A673 (cell line): ENCODE results near the gene PRKCA. TPM values are rescaled to one million over a fixed set of nuclear protein-coding genes. Genes with fewer than 3 reads are reported as not detected.

Experiments
- BruUV-seq: library from RNA; stranded (reverse); fragments of 400-500 nt; replicated peaks from 2 replicates; lab custom pipeline; 2021; lab: Mats Ljungman, UMichigan
- CTCF ChIA-PET: fragments of 300-600 bp; sonication (Branson Sonifier 250); formaldehyde crosslinking; loops from one replicate; lab custom pipeline; 2022; ENCODE audit warnings: antibody characterized with exemption; lab: Charles Lee
- POLR2A ChIA-PET: fragments of 300-600 bp; sonication (Branson Sonifier 250); formaldehyde crosslinking; loops from one replicate; lab custom pipeline; 2022; ENCODE audit warnings: antibody characterized with exemption; ENCODE audit not compliant: low non-redundant PET; lab: Charles Lee
- DNase-seq: peaks from one replicate; pipeline ENCODE4 v3.0.0-alpha.2; 2015; ENCODE audit warnings: low spot score
- H3K27ac ChIP-seq: fragments of 200-600 bp; sonication (generic); 2 replicates; pipeline ENCODE4 v1.5.1; 2016; ENCODE audit warnings: mixed run types, low read depth, mild to moderate bottlenecking, mixed read lengths, antibody characterized with exemption, low read length; ENCODE audit not compliant: poor library complexity, severe bottlenecking
- H3K27me3 ChIP-seq: fragments of 200-600 bp; sonication (generic); replicated peaks from 2 replicates; pipeline ENCODE4 v1.6.1; 2017; ENCODE audit warnings: mixed run types, low read depth, mild to moderate bottlenecking, mixed read lengths, antibody characterized with exemption, low read length; ENCODE audit not compliant: insufficient read depth, poor library complexity
- H3K36me3 ChIP-seq: fragments of 200-600 bp; sonication (generic); 2 replicates; pipeline ENCODE4 v1.6.1; 2016; ENCODE audit warnings: mixed run types, mild to moderate bottlenecking, mixed read lengths, antibody characterized with exemption, low read length; ENCODE audit not compliant: insufficient read depth, poor library complexity, severe bottlenecking
- H3K4me1 ChIP-seq: fragments of 200-600 bp; sonication (generic); 2 replicates; pipeline ENCODE4 v1.6.1; 2017; ENCODE audit warnings: mixed run types, mild to moderate bottlenecking, mixed read lengths, antibody characterized with exemption, low read length; ENCODE audit not compliant: insufficient read depth, poor library complexity, severe bottlenecking
- H3K4me3 ChIP-seq: fragments of 200-600 bp; sonication (generic); 2 replicates; pipeline ENCODE4 v1.5.1; 2016; ENCODE audit warnings: low read depth, mixed run types, mild to moderate bottlenecking, mixed read lengths, low read length; ENCODE audit not compliant: poor library complexity, severe bottlenecking
- H3K9me3 ChIP-seq: fragments of 200-600 bp; sonication (generic); 2 replicates; pipeline ENCODE4 v1.6.1; 2016; ENCODE audit warnings: mixed run types, low read depth, mild to moderate bottlenecking, mixed read lengths, antibody characterized with exemption, low read length; ENCODE audit not compliant: poor library complexity, severe bottlenecking
- EZH2 ChIP-seq: fragments of 200-600 bp; sonication (generic); IDR thresholded peaks from 2 replicates; pipeline ENCODE4 v1.6.1; 2017; ENCODE audit warnings: borderline replicate concordance, low read depth, mild to moderate bottlenecking, mixed read lengths, antibody characterized with exemption, low read length; ENCODE audit not compliant: poor library complexity, severe bottlenecking
- intact Hi-C: fragments of 100-400 bp; cut with micrococcal nuclease; formaldehyde crosslinking; loops from one replicate; pipeline ENCODE4 v1.10.0; 2022; ENCODE audit not compliant: unreplicated experiment
- total RNA-seq: library from RNA; stranded (reverse); gene quantifications from 2 replicates; pipeline ENCODE4 v1.2.3, GENCODE V29; 2021
- TF ChIP-seq, protein P1 (sequence below): fragments of 300-800, 200-600 bp; sonication (generic); conservative IDR thresholded peaks from 2 replicates; pipeline ENCODE4 v1.5.1; 2017; ENCODE audit warnings: low read depth, mild to moderate bottlenecking, antibody characterized with exemption, low read length, moderate library complexity, mixed read lengths

The PRKCA gene
- total RNA-seq, 1 experiment from 2014 or later, result 16.3 TPM

DNA sequence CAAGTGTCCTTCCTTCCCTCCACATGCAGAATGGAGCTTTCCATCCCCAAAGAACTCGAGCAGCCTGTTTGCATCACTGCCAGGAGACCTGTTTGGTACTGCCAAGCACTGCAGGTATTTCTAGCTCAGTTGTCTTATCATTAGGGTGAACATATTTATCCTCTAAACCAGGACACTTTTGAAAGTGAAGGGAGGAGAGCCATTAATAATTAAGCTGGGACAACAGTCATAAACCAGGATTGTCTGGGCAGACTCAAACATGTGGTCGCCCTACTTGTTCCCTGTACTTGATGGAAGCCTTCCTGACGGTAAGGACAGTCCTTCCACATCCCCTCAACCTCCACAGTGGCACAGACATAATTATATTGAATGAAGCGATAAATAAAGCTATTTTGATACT lies 67.4 kb downstream of the PRKCA start:
- no peak for DNase-seq
- intact Hi-C loops, result no loop called here
- Histone ChIP-seq H3K36me3 (no peaks in the 10 kb centered on the region), H3K4me1 (peaks cover 18% of the 10 kb centered on the region), H3K4me3 (no peak overlapping the region), H3K27ac (no peak overlapping the region), H3K9me3 (no peaks in the 10 kb centered on the region), H3K27me3 (no peaks in the 10 kb centered on the region)
- BruUV-seq, result no TSS peak
- POLR2A ChIA-PET, result no interaction called here
- CTCF ChIA-PET, result no interaction called here
- no peak for TF ChIP-seq EZH2
- TF ChIP-seq, protein P1, sequence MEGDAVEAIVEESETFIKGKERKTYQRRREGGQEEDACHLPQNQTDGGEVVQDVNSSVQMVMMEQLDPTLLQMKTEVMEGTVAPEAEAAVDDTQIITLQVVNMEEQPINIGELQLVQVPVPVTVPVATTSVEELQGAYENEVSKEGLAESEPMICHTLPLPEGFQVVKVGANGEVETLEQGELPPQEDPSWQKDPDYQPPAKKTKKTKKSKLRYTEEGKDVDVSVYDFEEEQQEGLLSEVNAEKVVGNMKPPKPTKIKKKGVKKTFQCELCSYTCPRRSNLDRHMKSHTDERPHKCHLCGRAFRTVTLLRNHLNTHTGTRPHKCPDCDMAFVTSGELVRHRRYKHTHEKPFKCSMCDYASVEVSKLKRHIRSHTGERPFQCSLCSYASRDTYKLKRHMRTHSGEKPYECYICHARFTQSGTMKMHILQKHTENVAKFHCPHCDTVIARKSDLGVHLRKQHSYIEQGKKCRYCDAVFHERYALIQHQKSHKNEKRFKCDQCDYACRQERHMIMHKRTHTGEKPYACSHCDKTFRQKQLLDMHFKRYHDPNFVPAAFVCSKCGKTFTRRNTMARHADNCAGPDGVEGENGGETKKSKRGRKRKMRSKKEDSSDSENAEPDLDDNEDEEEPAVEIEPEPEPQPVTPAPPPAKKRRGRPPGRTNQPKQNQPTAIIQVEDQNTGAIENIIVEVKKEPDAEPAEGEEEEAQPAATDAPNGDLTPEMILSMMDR, result no peak

- no peak overlapping the region for H3K27ac ChIP-seq
- BruUV-seq, result no TSS peak
- DNase-seq, result no peak
- TF ChIP-seq EZH2, result no peak
- TF ChIP-seq, protein P1, result no peak
- POLR2A ChIA-PET, result no interaction called here
- H3K4me1 ChIP-seq, result peaks cover 9% of the 10 kb centered on the region
- no peaks in the 10 kb centered on the region for H3K27me3 ChIP-seq
- intact Hi-C loops, result no loop called here
- no peaks in the 10 kb centered on the region for H3K36me3 ChIP-seq
- H3K9me3 ChIP-seq, result no peaks in the 10 kb centered on the region
- CTCF ChIA-PET, result no interaction called here
- H3K4me3 ChIP-seq, result no peak overlapping the region
Measured at GRCh38 chr17:66371561-66371960, 69.1 kb downstream of the PRKCA start.

- Histone ChIP-seq H3K36me3 (no peaks in the 10 kb centered on the region), H3K9me3 (no peaks in the 10 kb centered on the region), H3K27ac (no peak overlapping the region), H3K27me3 (no peaks in the 10 kb centered on the region), H3K4me3 (no peak overlapping the region), H3K4me1 (peaks cover 9% of the 10 kb centered on the region)
- ChIA-PET POLR2A (no interaction called here), CTCF (no interaction called here)
- intact Hi-C loops, result no loop called here
- BruUV-seq, result no TSS peak
- DNase-seq, result no peak
- TF ChIP-seq, protein P1, result no peak
- no peak for TF ChIP-seq EZH2
Measured at GRCh38 chr17:66372182-66372581, 69.8 kb downstream of the PRKCA start.
